ENCODE measurements around the gene SUDS3.

DNA sequence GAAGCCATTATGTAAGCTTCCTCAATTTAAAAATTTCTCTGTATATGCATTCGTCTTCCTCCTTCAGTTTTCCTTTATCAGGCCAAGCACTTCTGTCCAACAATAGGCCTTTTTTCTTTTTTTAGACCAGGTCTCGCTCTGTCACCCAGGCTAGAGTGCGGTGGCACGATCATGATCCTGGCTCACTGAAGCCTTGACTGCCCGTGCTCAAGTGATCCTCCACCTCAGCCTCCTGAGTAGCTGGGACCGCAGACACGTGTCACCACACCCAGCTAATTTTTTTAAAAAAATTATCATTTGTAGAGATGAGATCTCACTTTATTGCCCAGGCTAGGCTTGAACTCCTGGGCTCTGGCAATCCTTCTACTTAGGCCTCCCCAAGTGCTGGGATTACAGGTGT lies 29.5 kb upstream of the SUDS3 start:
- TF ChIP-seq POLR2A (IDR thresholded peaks at IDR 0.05; ENCODE audit: low read length) (no peak), GATA1 (IDR thresholded peaks at IDR 0.05; ENCODE audit: low read depth, low read length) (no peak)
